ENCODE measurements around the gene MRPL3. TPM values are rescaled to one million over a fixed set of nuclear protein-coding genes. Genes with fewer than 3 reads are reported as not detected.

MRPL3 gene
- total RNA-seq, 1 experiment from 2014 or later = 137 TPM

DNA sequence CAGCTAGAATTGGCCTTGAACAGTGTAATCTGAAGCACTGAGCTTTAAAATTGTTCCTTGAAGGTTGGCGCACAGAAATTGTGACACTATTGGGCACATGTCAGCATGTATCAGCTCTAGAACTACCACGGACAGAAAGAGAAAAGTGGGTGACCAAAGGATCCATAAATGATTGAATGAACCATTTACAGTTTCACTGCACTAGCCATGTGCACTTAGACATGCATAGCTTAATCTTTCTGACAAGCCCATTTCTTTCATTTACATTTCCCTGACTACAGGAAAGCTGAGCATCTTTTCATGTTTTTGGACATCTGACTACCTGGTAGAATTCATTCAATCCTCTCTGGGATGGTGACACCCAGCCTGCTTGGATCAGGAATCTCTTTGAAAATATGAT is 85.0 kb downstream of the MRPL3 start:
- CTCF ChIA-PET = no interaction called here
- Histone ChIP-seq H3K4me1 (ENCODE audit: insufficient read depth, low read length, poor library complexity, severe bottlenecking) (no peaks in the 10 kb centered on the region), H3K36me3 (ENCODE audit: insufficient read depth, low read length, poor library complexity, severe bottlenecking) (no peaks in the 10 kb centered on the region), H3K27me3 (replicated peaks; ENCODE audit: insufficient read depth, low read depth, low read length, poor library complexity) (no peaks in the 10 kb centered on the region), H3K9me3 (ENCODE audit: low read depth, low read length, poor library complexity, severe bottlenecking) (no peaks in the 10 kb centered on the region), H3K27ac (ENCODE audit: low read depth, low read length, poor library complexity, severe bottlenecking) (no peak overlapping the region), H3K4me3 (ENCODE audit: low read depth, low read length, poor library complexity, severe bottlenecking) (no peak overlapping the region)
- intact Hi-C loops (cut with micrococcal nuclease; ENCODE audit: unreplicated experiment) = no loop called here
- TF ChIP-seq EZH2 (IDR thresholded peaks at IDR 0.05; ENCODE audit: borderline replicate concordance, low read depth, low read length, poor library complexity, severe bottlenecking) = no peak
- TF ChIP-seq, protein P1, sequence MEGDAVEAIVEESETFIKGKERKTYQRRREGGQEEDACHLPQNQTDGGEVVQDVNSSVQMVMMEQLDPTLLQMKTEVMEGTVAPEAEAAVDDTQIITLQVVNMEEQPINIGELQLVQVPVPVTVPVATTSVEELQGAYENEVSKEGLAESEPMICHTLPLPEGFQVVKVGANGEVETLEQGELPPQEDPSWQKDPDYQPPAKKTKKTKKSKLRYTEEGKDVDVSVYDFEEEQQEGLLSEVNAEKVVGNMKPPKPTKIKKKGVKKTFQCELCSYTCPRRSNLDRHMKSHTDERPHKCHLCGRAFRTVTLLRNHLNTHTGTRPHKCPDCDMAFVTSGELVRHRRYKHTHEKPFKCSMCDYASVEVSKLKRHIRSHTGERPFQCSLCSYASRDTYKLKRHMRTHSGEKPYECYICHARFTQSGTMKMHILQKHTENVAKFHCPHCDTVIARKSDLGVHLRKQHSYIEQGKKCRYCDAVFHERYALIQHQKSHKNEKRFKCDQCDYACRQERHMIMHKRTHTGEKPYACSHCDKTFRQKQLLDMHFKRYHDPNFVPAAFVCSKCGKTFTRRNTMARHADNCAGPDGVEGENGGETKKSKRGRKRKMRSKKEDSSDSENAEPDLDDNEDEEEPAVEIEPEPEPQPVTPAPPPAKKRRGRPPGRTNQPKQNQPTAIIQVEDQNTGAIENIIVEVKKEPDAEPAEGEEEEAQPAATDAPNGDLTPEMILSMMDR (conservative IDR thresholded peaks at IDR 0.05; ENCODE audit: low read depth, low read length) = no peak
- POLR2A ChIA-PET (ENCODE audit: low non-redundant PET) = interaction anchor here (0.7 kb wide), 1 partner anchor 12 kb away, joined by 3 read pairs; no protein-coding TSS in a partner anchor
- no TSS peak for BruUV-seq (replicated peaks)
- no peak for DNase-seq (ENCODE audit: low spot score)

Other genes with a start within 250 kb of the MRPL3 start
- 0.24 and 0.59 TPM in 2 replicates for gene NUDT16, start 121.2 kb downstream of the MRPL3 start, total RNA-seq (2021)